Esophagus squamous epithelium (tissue), 4 donors: ENCODE results near the gene DROSHA.

ENCODE experiments used
- CTCF ChIP-seq, 6 experiments: fragments of 450-650 bp in 4 of 6; fragments of 200-600 bp in 2 of 6; sonication (generic) in 2 of 6; IDR thresholded peaks; one replicate each; pipeline ENCODE4 v1.5.1; 2016 to 2019; ENCODE audit warnings: antibody characterized with exemption in 6 of 6, mild to moderate bottlenecking in 4 of 6, moderate library complexity in 4 of 6
- POLR2A ChIP-seq, 4 donors: fragments of 450-650 bp; IDR thresholded peaks; one replicate each; pipeline ENCODE4 v1.6.1; 2017; ENCODE audit warnings: antibody characterized with exemption in 4 of 4, mild to moderate bottlenecking in 4 of 4, moderate library complexity in 3 of 4

DNA sequence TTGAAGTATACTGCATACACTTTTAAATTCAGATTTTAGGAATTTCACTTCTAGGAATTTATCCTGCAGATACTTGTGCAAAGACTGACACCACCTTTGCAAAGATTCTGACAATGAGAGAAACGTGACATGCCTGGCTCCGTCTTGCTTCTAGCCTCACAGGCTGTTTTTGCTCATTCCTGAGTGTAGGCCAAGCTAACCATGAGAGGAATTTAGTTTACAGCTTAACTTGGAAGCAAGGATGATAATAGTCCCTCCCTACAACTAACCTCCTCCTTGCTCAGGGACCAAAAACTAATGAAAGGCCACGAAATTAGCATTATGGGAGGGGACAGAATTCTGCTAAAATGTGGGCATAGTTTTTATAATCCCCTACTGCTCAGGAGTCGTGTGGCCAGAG lies 31.3 kb upstream of the DROSHA start:
- TF ChIP-seq CTCF (IDR thresholded peaks at IDR 0.05) (no peak), POLR2A (IDR thresholded peaks at IDR 0.05) (no peak)
